CD4-positive, alpha-beta T cell treated with Interleukin-21 for 1 hour (primary cell): ENCODE results near the gene KIAA2012.
A peak's percentile ranks its signal among the peaks of the same experiment; 100 is the strongest.

ENCODE experiments used
- DNase-seq: peaks from one replicate; pipeline ENCODE4 v3.0.0-alpha.2; 2020

Gene KIAA2012

DNA sequence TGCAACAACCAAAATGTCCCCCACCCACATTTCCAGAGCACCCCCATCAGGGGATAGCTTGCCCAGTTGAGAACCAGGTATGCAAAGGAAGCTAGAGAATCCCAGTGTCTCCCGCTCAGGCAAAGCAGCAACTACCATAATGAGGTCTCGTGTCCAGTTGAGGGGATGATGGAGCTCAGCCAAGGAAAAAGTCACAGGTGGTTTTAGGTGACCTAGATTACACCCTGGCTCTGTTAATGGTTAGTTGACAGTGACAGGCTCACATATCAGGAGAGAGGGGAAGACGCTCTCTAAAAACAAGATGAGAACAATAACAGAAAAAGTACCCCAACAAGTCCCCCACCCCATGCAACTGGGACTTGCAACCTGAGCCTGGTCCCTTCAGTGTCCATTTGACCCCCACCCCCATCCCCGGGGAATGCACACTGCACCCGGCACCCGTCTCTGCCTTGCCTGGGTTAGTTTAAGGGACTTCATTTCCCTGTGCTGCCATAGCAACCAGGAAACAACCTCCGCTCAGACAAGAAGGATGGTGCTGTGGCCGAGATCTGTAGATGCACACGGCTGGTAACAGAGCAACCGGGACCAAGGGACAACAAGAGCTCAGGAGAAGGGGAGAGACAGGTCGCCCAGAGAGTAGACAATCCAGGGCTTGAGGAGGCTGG, at the start of gene KIAA2012:
TSS of gene KIAA2012 (plus strand) at position 519 of the 665 bp plus-strand sequence. CDS start 373 bp downstream, outside the sequence.
- no peak for DNase-seq

GRCh38 chr2:202023904-202024266, 49.2 kb upstream of the KIAA2012 start:
- no peak for DNase-seq

DNA sequence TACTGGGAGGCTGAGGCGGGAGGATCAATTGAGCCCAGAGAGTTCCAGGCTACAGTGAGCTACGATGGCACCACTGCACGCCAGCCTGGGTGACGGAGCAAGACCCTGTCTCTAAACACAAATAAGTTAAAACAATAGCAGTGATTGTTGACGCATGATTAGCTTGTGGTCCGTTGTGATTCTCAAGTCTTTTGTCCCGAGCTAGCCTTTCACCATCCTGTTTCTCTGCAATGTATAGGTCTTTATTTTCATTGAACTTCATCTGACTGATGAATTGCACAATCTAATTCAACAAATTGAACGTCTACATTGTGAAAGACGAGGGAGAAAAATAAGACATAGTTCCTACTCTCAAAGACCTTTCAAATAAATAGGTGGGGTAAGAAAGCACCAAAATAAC, 48.2 kb upstream of the KIAA2012 start:
- no peak for DNase-seq

DNA sequence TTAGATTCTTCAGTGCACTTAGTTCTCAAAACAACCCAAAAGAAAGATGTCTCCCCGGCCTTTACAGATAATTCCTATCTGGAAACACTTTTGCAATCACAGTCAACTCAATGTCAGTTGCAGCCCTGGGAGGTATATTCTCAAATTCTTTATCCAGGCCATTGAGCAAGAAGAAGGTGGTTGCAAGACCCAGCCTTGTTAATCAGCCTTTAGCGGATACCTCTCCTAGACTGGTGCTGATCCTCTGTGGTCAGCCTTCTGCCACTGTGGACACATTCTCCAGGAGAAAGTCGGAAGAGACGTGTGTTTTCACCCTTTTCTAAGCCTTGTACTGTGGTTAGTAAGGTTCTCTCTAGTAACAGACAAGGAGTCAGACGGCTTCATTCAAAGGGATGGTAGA, 47.2 kb upstream of the KIAA2012 start:
- DNase-seq: no peak

GRCh38 chr2:202026507-202026906, 46.5 kb upstream of the KIAA2012 start:
- DNase-seq: no peak

GRCh38 chr2:202030691-202031090, 42.4 kb upstream of the KIAA2012 start:
- no peak for DNase-seq

DNA sequence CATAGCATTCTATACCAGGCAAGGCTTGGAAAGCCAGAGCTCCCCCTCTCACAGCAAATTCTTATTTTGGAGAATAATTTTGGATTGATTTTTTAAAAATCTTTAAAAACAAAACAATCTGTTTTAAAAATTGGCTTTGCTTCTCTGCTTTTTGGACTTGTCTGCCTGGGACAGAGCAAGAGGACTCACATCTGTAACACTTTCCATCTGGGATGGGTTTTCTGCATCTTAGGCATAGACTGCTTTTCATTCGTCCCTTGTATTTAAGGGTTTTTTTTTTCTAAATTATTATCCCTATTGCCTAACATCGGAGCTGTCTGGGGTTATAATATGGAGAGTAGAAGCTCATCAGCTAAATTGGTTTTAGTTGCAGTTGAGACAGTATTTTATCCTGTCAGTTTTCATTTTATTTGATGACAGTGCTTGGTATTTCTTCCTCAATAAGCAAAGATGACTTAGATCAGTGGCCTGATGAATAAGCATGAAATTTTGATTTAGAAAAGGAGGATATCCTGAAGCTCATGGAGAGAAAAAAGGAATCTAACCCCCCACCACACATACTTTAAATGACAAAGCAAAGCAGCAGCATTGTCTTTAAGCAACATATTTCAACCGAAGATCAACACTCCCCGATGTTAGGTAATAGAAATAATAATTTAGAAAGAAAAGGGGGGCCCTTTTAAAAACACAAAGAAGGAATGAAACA, 41.7 kb upstream of the KIAA2012 start:
- no peak for DNase-seq

DNA sequence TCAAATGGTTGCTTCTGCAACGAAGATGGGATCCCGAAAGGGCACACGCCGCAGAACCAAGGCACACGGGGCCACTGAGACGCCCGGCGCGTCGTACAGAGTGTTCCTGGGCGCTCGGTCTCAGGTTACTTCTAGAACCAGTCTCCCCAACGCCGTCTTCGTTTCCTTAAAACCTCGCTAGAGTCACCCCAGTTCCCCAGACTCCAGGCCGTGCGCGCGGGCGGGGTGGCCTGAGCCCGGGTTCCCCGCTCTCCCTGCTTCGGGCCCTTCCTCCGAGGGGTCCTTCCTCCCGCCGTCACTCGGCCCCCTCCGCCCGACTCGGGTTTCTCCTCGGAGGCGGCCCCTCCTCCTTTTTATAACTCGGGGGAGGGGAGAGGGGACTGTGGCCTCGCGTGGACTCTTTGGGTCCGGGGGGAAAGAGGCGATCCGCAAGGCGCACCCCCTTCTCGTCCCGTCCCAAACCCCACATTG, 40.2 kb upstream of the KIAA2012 start:
- peak; percentile 36 for DNase-seq

DNA sequence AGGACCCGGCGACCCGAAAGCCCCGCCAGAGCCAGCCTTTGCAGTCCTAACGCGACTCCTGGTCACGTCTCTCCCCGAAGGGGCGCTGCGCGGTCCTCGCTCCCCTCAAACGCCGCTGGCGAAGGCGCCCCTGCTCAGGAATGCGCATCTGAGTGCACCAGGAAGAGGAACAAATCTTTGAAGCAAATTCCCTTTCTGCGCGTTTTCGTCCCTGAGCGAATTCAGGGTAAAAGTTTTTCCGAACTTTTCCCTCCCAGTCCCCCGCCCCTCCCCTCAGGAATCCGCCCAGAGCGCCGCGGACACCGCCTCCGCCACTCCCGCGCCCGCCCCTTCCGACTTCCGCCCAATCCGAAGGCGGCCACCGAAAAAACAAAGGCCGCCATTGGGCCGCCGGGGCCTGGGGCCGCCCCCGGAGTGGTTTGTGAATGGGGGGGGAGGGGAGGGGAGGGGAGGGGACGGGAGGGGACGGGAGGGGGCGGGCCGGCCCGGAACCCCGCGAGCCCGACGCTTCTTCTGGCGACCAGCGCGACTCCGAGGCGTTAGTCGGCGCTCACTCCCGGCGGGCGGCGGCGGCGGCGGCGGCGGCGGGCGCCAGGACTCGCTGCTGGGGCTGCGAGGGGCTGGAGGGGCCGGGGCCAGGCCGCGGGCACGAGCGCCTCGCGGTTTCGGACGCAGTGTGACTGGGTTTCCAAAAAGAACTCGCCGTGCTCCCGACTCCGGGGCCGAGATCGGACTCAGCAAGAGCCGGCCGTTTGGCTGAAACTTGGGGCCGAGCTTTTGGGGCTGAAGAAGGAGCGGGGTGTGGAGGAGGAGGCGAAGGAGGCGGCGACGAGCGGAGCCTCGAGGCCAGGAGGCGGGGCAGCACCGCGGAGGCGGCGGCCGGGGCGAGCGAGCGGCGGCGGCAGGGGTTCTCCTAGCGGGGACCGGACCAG, 39.5 kb upstream of the KIAA2012 start, which contains the start of gene FZD7:
TSS of gene FZD7 (plus strand) at position 539 of the 932 bp plus-strand sequence. CDS start 793 bp downstream, outside the sequence.
- DNase-seq: peak; percentile 89

DNA sequence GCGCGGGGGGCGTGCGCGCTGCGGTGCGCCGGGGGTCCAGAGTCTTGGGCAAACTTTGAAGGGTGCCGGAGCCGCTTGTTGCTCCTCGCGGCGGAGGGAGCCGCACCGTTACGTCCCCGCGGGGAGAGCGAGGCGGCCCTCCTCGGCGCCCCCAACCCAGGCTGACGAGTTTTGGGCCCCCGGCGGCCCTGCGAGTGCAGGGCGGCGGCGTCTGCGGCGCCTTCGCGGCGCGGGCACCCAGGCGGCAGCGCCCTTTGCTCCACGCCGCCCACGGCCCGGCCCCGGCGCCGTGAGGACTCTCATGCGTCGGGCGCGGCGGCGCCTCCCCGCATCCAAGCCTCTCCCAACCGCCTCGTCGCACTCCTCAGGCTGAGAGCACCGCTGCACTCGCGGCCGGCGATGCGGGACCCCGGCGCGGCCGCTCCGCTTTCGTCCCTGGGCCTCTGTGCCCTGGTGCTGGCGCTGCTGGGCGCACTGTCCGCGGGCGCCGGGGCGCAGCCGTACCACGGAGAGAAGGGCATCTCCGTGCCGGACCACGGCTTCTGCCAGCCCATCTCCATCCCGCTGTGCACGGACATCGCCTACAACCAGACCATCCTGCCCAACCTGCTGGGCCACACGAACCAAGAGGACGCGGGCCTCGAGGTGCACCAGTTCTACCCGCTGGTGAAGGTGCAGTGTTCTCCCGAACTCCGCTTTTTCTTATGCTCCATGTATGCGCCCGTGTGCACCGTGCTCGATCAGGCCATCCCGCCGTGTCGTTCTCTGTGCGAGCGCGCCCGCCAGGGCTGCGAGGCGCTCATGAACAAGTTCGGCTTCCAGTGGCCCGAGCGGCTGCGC, 38.6 kb upstream of the KIAA2012 start:
- peak; percentile 22 for DNase-seq

DNA sequence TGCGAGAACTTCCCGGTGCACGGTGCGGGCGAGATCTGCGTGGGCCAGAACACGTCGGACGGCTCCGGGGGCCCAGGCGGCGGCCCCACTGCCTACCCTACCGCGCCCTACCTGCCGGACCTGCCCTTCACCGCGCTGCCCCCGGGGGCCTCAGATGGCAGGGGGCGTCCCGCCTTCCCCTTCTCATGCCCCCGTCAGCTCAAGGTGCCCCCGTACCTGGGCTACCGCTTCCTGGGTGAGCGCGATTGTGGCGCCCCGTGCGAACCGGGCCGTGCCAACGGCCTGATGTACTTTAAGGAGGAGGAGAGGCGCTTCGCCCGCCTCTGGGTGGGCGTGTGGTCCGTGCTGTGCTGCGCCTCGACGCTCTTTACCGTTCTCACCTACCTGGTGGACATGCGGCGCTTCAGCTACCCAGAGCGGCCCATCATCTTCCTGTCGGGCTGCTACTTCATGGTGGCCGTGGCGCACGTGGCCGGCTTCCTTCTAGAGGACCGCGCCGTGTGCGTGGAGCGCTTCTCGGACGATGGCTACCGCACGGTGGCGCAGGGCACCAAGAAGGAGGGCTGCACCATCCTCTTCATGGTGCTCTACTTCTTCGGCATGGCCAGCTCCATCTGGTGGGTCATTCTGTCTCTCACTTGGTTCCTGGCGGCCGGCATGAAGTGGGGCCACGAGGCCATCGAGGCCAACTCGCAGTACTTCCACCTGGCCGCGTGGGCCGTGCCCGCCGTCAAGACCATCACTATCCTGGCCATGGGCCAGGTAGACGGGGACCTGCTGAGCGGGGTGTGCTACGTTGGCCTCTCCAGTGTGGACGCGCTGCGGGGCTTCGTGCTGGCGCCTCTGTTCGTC, 37.7 kb upstream of the KIAA2012 start:
- DNase-seq: peak; percentile 30

GRCh38 chr2:202035941-202036372, 37.1 kb upstream of the KIAA2012 start:
- no peak for DNase-seq

DNA sequence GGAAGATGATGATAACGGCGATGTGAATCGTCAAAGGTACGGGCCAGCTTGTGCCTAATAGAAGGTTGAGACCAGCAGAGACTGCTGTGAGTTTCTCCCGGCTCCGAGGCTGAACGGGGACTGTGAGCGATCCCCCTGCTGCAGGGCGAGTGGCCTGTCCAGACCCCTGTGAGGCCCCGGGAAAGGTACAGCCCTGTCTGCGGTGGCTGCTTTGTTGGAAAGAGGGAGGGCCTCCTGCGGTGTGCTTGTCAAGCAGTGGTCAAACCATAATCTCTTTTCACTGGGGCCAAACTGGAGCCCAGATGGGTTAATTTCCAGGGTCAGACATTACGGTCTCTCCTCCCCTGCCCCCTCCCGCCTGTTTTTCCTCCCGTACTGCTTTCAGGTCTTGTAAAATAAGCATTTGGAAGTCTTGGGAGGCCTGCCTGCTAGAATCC, 36.4 kb upstream of the KIAA2012 start:
- DNase-seq: no peak

- no peak for DNase-seq
These were observed 36.0 kb upstream of the KIAA2012 start for GRCh38 chr2:202037086-202037485.

GRCh38 chr2:202038471-202039277, 34.4 kb upstream of the KIAA2012 start:
- no peak for DNase-seq

DNA sequence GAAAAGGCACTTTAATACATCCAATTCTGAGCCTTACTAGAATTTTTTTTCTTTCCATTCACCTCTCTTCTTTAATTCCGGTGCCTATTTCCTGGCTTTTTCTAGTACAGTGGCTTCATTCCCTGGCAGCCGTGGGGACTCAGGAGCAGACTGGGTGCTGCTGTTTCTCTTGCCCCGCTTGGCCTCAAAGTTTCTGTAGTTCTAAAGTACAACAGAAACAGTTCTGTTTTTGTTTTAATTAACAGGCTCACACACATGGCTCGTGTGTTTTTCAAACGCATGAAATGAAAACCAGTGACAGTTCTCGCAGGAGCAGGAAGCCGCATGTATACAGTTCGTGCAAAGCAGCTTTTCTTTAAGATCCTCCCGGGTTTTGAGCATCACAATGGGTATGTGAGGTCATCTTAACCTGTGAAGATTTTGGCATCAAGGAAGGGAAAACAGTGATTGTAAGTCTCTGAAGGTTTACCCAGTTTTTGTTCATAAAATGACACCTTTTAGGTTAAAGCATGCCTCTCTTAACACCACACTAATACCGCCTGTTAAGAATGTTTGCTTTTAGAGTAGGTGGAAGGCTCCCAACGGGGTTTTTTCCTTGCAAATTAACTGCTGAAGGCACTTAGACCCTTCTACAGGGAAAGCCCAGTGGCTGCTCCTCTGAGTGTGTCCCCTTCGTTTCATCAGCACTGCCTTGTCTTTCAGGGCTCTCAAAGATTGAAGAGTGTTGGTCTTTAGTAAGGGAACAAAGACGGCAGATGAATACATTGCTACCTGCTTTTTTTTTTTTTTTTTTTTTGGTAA, 33.6 kb upstream of the KIAA2012 start:
- DNase-seq: no peak

GRCh38 chr2:202040079-202040844, 32.8 kb upstream of the KIAA2012 start:
- no peak for DNase-seq

DNA sequence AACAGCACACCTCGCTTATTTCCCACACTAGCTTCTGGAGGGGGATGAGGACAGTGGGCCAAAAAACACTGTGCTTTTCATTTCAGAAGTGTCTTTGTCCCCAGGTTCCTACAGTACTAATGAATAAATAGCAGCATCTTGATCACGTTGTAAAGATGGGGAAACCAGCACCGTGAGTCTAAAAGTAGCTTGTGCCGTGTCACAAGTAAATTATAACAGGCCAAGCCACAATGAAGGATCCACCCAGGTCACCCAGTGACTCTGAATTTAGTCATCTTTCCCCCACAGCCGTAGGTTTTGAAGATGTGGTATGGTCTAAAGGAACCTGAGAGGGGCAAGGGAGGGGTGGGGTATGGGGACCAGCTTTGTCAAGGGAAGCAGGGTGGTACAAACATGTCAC, 30.6 kb upstream of the KIAA2012 start:
- no peak for DNase-seq

- DNase-seq: no peak
These were observed 29.6 kb upstream of the KIAA2012 start for GRCh38 chr2:202043475-202043874.
